Measurements from ENCODE around the gene CBLC.

CBLC gene

GRCh38 chr19:44777715-44778347, at the start of gene CBLC:
TSS of gene CBLC (plus strand) at chr19:44777890. CDS start at chr19:44777932, 42 bp downstream.
- no peak for DNase-seq (ENCODE audit: low read depth)

GRCh38 chr19:44728178-44728577, 49.5 kb upstream of the CBLC start:
- DNase-seq (ENCODE audit: low read depth) = no peak

GRCh38 chr19:44729516-44730033, 48.1 kb upstream of the CBLC start:
- DNase-seq (ENCODE audit: low read depth) = no peak

GRCh38 chr19:44731081-44731480, 46.6 kb upstream of the CBLC start:
- DNase-seq (ENCODE audit: low read depth) = no peak

- DNase-seq (ENCODE audit: low read depth) = no peak
Observed at GRCh38 chr19:44731622-44732021, 46.1 kb upstream of the CBLC start.

GRCh38 chr19:44732235-44733014, 45.3 kb upstream of the CBLC start:
- no peak for DNase-seq (ENCODE audit: low read depth)

GRCh38 chr19:44734357-44734756, 43.3 kb upstream of the CBLC start:
- DNase-seq (ENCODE audit: low read depth) = no peak

GRCh38 chr19:44735011-44735410, 42.7 kb upstream of the CBLC start:
- DNase-seq (ENCODE audit: low read depth) = no peak

- no peak for DNase-seq (ENCODE audit: low read depth)
Observed at GRCh38 chr19:44737238-44738071, 40.2 kb upstream of the CBLC start.

GRCh38 chr19:44738136-44738535, 39.6 kb upstream of the CBLC start:
- no peak for DNase-seq (ENCODE audit: low read depth)

GRCh38 chr19:44738603-44739558, 38.8 kb upstream of the CBLC start:
- DNase-seq (ENCODE audit: low read depth) = no peak

- no peak for DNase-seq (ENCODE audit: low read depth)
Observed at GRCh38 chr19:44740351-44740824, 37.3 kb upstream of the CBLC start.

- no peak for DNase-seq (ENCODE audit: low read depth)
Observed at GRCh38 chr19:44741258-44741731, 36.4 kb upstream of the CBLC start.

- no peak for DNase-seq (ENCODE audit: low read depth)
Observed at GRCh38 chr19:44741841-44742329, 35.8 kb upstream of the CBLC start.

GRCh38 chr19:44742330-44743061, 35.2 kb upstream of the CBLC start:
- DNase-seq (ENCODE audit: low read depth) = no peak

- no peak for DNase-seq (ENCODE audit: low read depth)
Observed at GRCh38 chr19:44744871-44745332, 32.8 kb upstream of the CBLC start.

GRCh38 chr19:44745341-44745831, 32.3 kb upstream of the CBLC start:
- DNase-seq (ENCODE audit: low read depth) = no peak

GRCh38 chr19:44745887-44746600, 31.6 kb upstream of the CBLC start:
- DNase-seq (ENCODE audit: low read depth) = no peak

GRCh38 chr19:44746616-44746945, 31.1 kb upstream of the CBLC start:
- no peak for DNase-seq (ENCODE audit: low read depth)

All from activated T-helper 1 cell treated with Interleukin-2 at 50 U/mL for 16 hours (primary cell).